Right forelimb (tissue), 1 donor: ENCODE measurements around the gene IL15RA.

ENCODE experiments used
- DNase-seq: peaks from one replicate; pipeline ENCODE4 v3.0.0-alpha.2; 2018

IL15RA gene, protein sequence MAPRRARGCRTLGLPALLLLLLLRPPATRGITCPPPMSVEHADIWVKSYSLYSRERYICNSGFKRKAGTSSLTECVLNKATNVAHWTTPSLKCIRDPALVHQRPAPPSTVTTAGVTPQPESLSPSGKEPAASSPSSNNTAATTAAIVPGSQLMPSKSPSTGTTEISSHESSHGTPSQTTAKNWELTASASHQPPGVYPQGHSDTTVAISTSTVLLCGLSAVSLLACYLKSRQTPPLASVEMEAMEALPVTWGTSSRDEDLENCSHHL

DNA sequence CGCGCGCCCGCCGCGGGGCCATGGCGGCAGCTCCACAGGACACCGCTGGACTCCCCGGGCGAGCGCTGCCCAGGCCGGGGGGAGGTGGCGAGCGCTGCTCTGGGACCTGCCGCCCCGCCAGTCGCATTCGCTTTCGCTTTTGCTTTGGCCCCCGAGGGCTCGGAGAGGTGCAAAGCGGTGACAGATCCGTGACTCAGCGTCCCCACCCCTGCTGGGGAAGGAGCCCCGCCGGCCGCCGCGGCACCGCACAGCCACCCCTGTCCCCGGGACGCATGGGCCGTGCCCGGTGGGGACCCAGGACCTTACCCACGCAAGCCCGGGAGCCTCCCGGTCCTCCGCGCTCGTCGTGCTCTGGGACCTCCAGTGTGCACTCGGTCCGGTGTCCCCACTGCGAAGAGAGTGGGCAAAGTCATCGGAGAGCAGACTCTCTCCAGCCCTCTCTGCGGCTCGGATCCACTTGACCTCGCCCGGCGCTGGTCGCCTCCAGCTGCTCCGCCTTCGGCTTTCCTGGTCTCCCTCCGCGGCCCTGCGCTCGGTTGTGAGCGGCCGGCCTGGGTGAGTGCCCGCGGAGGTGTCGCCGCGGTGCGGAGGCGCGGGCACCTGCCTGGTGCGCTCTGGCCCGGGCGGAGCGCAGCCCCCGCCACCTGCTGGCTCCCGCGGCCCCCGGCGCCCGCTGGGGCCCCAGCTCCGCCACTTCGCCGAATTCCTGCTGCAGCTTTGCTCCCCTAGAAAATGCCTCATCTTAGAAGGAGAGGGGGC lies at the start of gene IL15RA:
TSS of gene IL15RA (minus strand) at position 73 of the 759 bp plus-strand sequence. CDS start at position 22, 51 bp downstream.
- DNase-seq, result peak; percentile 73

DNA sequence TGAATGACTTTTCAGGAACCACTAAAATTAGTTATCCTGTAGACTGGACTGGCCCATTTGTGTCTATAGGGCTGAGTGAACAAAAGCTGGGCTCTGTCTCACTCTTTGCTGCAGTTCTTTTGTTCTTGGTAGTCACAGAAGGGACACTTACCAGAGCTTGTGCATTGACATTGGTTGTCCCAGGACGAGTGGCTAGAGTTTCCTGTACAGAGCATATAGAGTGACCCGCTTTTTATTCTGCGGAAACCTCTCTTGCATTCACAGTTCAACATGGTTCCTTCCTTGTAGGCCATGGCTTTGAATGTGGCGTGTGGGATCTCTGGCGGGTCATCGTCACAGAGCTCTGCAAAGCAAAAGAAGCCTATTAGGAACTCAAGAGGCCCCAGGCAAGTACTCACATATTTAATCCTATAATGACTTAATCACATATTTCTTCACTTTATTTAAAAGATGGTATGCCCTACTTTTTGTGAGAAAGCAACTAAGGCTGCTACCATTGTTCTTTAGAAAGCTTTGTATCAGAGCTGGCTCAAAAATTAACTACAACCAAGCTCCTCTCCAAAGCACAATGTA lies 48.4 kb upstream of the IL15RA start:
- DNase-seq, result no peak

- DNase-seq, result no peak
Measured at GRCh38 chr10:6024334-6024682, 47.0 kb upstream of the IL15RA start.

GRCh38 chr10:6023661-6024333 lies 46.5 kb upstream of the IL15RA start:
- DNase-seq, result no peak

DNA sequence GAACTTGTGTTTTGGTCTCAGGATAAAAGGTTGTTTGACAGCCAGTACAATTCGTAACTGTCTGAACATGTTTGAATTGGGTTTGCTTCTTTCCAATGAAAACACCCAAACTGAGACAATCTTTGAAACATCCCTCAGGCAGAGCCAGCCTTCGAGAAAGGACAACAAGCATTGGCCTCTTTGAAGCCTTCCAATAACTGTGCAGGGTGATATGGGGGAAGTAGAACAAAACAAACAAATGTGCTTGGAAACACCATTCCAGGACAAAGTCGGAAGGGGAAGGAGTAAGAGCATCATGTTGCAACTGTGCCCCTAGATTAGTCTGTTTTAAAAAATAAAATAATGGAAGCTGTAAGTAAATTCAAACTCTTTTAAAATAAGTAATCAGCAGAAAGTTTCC lies 45.3 kb upstream of the IL15RA start:
- DNase-seq, result no peak

DNA sequence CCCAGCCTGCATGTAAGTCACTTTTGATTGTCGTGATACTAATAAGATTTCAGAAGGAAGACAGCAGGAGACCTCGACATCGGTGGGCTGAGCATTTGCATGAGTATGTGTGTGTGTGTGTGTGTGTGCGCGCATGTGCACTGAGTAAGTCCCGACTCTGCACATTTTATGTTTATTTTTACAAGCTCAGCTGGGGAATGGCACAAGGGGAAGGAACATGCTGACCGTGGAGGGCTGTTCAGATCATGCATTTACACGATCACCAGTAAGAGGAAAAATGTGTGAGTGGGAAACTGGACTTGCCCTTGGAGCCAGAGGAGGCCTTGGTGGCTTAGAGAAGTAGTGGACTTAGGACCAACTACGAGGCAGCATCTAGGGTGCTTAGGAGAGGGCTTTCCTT lies 43.5 kb upstream of the IL15RA start:
- no peak for DNase-seq

DNA sequence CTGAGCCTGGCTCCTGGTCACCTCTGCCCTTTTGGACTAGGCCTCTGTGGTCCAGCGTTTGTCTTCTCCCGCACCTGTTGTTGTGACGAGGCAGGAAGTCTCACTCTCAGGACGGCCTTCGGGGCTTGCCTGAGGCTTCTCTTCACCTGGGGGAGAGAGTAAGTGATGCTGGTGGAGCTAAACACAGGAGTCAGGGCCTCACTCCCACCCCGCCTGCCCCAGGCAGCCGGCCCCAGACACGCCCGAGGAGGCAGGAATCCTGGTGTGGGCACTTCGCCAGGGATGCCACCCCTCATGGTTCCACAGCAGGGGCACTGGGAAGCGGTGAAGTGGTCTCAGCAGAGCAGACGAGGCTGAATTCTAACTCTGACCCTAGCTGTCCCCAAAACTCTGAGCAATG lies 42.5 kb upstream of the IL15RA start:
- DNase-seq, result no peak

DNA sequence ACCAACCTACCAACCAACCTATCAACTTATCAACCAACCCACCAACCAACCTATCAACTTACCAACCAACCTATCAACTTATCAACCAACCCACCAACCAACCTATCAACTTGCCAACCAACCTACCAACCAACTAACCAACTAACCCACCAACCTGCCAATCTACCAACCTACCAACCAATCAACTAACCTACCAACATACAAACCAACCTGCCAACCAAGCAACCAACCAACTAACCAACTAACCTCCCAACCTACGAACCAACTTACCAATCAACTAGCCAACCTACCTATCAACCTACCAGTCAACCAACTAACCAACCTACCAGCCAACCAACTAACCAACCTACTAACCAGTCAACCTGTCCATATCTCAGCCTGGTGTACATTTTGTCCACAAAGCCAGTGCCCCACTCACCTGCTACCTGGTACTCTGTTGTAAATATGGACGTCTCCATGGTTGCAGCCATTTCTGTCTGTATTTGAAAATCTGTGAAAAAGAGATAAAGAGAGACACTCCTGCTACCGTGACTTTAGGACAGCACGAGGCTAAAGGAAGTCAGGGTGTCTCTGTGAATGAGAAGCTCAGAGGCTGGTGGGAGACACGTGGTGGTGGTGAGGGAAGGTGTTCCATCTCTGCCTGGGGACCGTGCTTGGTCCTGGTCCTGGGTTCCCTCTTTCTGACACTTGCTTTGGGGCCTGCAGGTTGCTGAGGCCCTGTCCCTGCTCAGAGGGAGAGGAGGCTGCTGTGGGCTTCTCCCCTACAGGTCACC lies 41.9 kb upstream of the IL15RA start:
- no peak for DNase-seq

DNA sequence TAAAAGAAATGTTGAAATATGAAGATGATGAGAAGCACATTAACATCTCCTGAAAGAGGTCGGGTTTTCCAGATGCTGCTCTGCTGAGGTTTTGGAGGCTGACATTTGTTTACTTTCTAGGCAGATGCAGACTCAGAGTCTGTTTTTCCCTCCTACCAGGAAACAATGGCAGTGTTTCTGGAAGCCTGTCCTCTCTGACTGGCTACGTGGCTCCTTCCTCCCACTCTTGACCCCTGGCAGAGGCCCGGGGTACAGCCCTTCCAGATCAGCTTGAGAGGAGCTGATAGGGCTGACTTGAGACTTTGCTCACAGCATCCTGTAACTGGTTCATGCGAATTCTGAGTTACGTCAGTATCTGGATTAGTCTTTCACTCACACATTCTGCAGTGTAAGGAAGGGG lies 41.1 kb upstream of the IL15RA start:
- DNase-seq, result no peak

- DNase-seq, result no peak
Measured at GRCh38 chr10:6017781-6018354, 40.5 kb upstream of the IL15RA start.

- DNase-seq, result peak; percentile 64
Measured at GRCh38 chr10:6014241-6014761, 37.0 kb upstream of the IL15RA start.

- DNase-seq, result no peak
Measured at GRCh38 chr10:6013413-6014192, 36.3 kb upstream of the IL15RA start.

- no peak for DNase-seq
Measured at GRCh38 chr10:6012121-6012905, 35.0 kb upstream of the IL15RA start.

GRCh38 chr10:6011558-6011957 lies 34.2 kb upstream of the IL15RA start:
- DNase-seq, result no peak

GRCh38 chr10:6010569-6010968 lies 33.2 kb upstream of the IL15RA start:
- DNase-seq, result no peak

GRCh38 chr10:6009961-6010360 lies 32.6 kb upstream of the IL15RA start:
- DNase-seq, result no peak

DNA sequence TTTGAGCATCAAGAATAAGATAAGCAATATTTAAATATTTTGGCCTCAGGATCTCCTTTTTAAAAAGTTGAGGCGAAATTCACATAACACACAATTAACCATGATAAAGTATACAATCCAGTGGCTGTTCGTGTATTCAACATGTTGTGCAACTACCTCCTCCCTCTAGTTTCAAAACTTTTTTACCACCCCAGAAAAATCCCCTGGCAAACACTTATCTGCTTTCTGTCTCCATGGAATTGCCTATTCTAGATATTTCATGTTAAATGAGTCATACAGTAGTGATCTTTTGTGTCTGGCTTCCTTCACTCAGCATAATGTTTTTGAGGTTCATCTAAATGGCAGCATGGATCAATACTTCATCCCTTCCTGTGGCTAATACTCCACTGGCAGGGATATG lies 31.8 kb upstream of the IL15RA start:
- DNase-seq, result no peak

DNA sequence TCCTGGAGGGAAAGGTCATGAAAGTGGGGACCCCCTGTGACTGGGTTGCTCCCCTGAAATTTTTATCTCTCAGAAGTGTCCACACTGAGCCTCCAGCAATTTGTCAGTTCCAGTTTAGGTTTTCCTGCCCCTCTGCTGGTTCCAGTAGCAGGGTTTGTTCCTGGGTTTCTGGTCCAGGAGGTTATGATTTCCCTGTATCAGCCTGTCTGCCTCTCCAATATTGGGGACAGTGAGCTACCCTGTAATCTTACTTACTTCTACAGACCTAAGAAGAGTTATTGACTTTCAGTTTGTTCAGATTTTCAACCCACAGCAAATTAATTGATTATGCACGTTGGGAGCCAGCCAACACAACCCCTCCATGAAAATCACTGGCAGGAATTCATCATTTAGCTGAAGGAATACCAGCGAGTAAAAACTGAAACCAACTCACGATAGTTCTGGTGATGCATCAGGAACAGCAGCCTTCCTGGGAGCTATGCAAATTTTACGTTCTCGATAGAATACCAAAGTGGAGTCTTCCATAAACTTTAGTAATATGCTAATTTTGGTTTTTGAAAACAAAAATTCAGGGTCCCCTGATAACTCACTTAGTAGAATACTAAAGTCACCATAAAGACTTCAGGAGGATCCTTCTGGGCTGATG lies 31.3 kb upstream of the IL15RA start:
- no peak for DNase-seq

DNA sequence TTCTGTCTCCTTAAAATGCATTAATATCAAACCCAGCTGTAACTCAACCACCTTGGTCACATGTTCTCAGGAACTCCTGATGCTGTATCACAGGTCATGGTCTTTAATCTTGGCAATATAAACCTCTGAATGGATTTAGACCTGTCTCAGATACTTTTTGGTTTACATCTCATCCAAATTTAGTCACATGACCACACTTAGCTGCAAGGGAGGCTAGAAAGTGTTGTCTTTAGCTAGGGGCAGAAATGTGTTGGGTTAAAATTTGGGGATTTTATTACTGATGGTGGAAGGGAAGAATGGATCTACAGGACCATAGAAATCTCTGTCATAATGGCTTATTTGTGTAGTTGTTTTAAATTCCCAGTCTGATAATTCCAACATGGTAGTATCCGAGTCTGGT lies 29.6 kb upstream of the IL15RA start:
- DNase-seq, result no peak

DNA sequence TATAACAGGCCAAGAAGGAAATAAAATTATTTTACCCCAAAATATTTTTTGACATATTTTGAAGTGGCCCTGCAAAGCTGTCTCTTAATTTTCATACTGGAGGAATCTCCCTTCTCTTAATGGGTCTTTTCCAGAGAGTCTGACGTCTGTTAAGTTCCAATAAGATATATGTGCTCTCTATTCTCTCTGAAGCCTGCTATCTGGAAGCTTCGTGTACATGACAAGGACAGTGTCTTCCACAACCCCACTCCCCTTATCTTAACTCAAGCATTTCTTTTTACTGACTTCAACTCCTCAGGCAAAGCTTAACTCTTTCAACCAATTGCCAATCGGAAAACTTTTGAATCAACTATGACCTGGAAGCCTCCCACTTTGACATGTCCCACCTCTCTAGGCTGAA lies 29.2 kb upstream of the IL15RA start:
- no peak for DNase-seq
